Right lobe of liver (tissue), 6 donors: ENCODE results near the gene HCRT. TPM values are rescaled to one million over a fixed set of nuclear protein-coding genes. Genes with fewer than 3 reads are reported as not detected.

Experiments used
- ATAC-seq, 4 donors: fragments of 200-7000 bp; cut with Tn5 transposase; one replicate each; pipeline ENCODE4 v1.9.1; 2020; ENCODE audit warnings: mild to moderate bottlenecking in 4 of 4, moderate library complexity in 4 of 4
- DNase-seq, 3 donors: peaks; one replicate each; pipeline ENCODE4 v3.0.0-alpha.2; 2020
- H3K27ac ChIP-seq, 3 donors: fragments of 200-600 bp; one replicate each; pipeline ENCODE4 v1.8.0; 2022
- H3K27me3 ChIP-seq, 2 donors: fragments of 200-600 bp; one replicate each; pipeline ENCODE4 v1.8.0; 2022
- H3K36me3 ChIP-seq, 4 donors: fragments of 200-600 bp; sonication (generic) in 1 of 4; one replicate each; pipeline versions ENCODE4 v1.5.1 to v1.8.0; 2017 to 2022; ENCODE audit warnings: control low read depth in 1 of 4
- H3K4me1 ChIP-seq, 4 donors: fragments of 200-600 bp; sonication (generic) in 1 of 4; one replicate each; pipeline versions ENCODE4 v1.5.1 to v1.8.0; 2017 to 2022; ENCODE audit warnings: control low read depth in 1 of 4
- H3K4me3 ChIP-seq, 3 donors: fragments of 200-600 bp; one replicate each; pipeline ENCODE4 v1.8.0; 2022
- H3K9me3 ChIP-seq, 4 donors: fragments of 200-600 bp; sonication (generic) in 1 of 4; one replicate each; pipeline versions ENCODE4 v1.5.1 to v1.8.0; 2017 to 2022; ENCODE audit warnings: control low read depth in 1 of 4
- POLR2A ChIP-seq: fragments of 450-650 bp; IDR thresholded peaks from one replicate; pipeline ENCODE4 v1.6.1; 2017; ENCODE audit warnings: antibody characterized with exemption, mild to moderate bottlenecking
- WGBS: methylation state at CpG from one replicate; pipeline ENCODE4 v1.1.6; 2018; ENCODE audit warnings: low coverage, low lambda C conversion rate; ENCODE audit not compliant: insufficient coverage; ENCODE audit errors: missing lambda C conversion rate; 5-methylcytosine and 5-hydroxymethylcytosine counted together
- intact Hi-C, 2 donors: fragments of 100-400 bp; cut with DNase I; formaldehyde crosslinking; loops; one replicate each; pipeline versions ENCODE4 v1.11.2 to v1.14.1; 2022
- total RNA-seq, 6 experiments: library from RNA; depleted of rRNA in 2 of 6; stranded (reverse); fragments of >200 nt in 2 of 6; fragmentation: NEBNext Ultra II Directional in 3 of 6; extraction: Animal tissue kit (Norgen Biotek cat#: 25700) in 3 of 6; gene quantifications; one replicate each; pipeline versions ENCODE4 v1.1.0 to v1.2.4, GENCODE V29; 2016 to 2023
- TF ChIP-seq, protein P1 (sequence below), 4 donors: fragments of 200-600 bp in 3 of 4; fragments of 450-650 bp in 1 of 4; IDR thresholded peaks; one replicate each; pipeline versions ENCODE4 v1.5.1 to v1.8.0; 2016 to 2022; ENCODE audit warnings: antibody characterized with exemption in 4 of 4, mild to moderate bottlenecking in 2 of 4
- donor health status: DM: no; HTN: yes; CAD: no.
- donor health status: DM: no; HTN: no; CAD: no.
- donor health status: DM: no; HTN: no; CAD: no.
- donor health status: DM: no; HTN: yes; CAD: no.
- donor health status: DM: no; HTN: yes; CAD: no.

Gene HCRT
- total RNA-seq, 6 experiments from 2014 or later, result not detected

DNA sequence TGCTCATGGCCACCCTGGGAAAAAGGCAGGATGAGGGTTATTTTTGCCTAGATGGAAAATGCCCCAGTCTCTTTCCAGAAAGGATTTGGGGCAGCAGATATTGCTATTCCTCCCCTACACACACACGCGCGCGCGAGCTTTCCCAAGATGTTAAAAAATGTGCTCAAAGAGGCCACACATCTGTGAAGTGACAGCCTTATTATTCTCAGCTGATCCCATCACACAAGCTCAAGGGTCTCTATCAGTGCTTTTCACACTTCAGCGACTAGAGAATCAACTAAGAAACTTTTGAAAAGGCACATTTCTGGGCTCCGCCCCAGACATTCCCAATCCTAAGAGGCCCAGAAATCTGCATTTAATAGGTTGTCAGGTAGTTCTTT is 24.7 kb downstream of the HCRT start:
- Histone ChIP-seq H3K9me3 (no peaks in the 10 kb centered on the region), H3K27me3 (no peaks in the 10 kb centered on the region), H3K36me3 (no peaks in the 10 kb centered on the region), H3K4me1 (no peaks in the 10 kb centered on the region), H3K4me3 (no peak overlapping the region), H3K27ac (no peak overlapping the region)
- no peak for TF ChIP-seq POLR2A
- TF ChIP-seq, protein P1, sequence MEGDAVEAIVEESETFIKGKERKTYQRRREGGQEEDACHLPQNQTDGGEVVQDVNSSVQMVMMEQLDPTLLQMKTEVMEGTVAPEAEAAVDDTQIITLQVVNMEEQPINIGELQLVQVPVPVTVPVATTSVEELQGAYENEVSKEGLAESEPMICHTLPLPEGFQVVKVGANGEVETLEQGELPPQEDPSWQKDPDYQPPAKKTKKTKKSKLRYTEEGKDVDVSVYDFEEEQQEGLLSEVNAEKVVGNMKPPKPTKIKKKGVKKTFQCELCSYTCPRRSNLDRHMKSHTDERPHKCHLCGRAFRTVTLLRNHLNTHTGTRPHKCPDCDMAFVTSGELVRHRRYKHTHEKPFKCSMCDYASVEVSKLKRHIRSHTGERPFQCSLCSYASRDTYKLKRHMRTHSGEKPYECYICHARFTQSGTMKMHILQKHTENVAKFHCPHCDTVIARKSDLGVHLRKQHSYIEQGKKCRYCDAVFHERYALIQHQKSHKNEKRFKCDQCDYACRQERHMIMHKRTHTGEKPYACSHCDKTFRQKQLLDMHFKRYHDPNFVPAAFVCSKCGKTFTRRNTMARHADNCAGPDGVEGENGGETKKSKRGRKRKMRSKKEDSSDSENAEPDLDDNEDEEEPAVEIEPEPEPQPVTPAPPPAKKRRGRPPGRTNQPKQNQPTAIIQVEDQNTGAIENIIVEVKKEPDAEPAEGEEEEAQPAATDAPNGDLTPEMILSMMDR (IDR thresholded peaks at IDR 0.05), result no peak
- WGBS, result 90% methylated on average over 7 of the region's 7 CpGs
- intact Hi-C loops, result no loop called here
- DNase-seq, result no peak
- ATAC-seq, result no peak

DNA sequence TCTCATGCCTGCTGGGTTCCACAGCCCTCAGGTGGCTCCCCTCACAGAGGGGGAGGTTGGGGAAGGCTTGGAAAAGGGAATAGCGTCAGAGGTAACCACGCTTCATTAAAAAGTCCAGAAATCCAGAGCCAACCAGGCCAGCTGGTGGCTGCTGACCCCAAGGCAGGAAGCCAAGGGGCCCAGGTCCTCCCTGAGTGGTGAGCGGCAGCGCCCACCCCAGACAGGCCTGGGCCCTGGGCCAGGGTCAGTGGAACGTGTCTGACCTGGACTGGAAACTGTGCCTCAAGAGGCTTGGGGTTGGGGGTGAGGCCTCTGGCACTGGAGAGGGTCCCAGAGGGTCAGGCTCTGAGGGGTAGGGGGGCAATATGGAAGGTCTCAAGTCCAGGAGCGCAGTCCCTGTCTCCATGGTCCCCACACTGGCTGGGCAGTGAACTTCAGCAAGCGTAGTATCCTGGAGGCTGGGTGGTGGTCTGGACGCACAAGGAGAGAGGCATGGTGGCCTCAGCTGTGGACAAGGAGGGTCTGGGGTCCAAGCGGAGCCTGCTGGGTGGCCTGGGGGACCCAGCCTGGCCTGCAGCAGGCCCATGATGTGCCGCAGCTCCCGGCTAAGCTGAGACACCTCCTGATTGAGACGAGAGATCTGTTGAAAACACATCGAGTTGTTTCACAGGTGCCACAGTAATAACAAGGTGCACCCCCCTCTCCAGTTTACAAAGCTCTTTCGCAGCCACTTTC is 25.3 kb downstream of the HCRT start:
- intact Hi-C loops, result no loop called here
- no peaks in the 10 kb centered on the region for H3K27me3 ChIP-seq
- 60% methylated on average over 5 of the region's 14 CpGs for WGBS
- ATAC-seq (no peak), DNase-seq (no peak)
- H3K27ac ChIP-seq, result no peak overlapping the region
- no peaks in the 10 kb centered on the region for H3K9me3 ChIP-seq
- H3K4me1 ChIP-seq, result no peaks in the 10 kb centered on the region
- H3K4me3 ChIP-seq, result no peak overlapping the region
- TF ChIP-seq, protein P1 (IDR thresholded peaks at IDR 0.05), result no peak
- no peak for TF ChIP-seq POLR2A
- no peaks in the 10 kb centered on the region for H3K36me3 ChIP-seq

DNA sequence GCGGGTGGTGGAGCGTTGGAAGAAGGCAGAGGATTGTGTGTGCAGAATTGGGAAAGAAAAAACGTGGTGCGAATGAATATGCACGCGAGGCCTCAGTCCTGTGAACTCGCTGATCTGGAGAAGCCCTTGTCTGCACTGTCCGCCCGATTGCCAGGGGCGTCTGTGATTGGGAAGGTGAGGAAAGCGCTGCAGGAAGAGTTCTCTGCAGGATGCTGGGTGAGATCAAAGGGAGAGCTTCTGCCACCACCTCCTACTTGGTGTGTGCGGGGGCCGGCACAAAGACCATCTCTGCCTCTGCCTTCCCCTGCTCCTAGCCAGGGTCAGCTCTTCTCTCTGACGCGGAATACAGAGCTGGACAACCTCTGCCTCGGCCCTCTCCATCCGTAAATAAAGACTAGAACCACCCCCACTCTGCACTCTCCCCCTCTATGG is 29.6 kb downstream of the HCRT start:
- Histone ChIP-seq H3K4me3 (peak overlapping the region; percentile 95 to 99 (median 99)), H3K9me3 (no peaks in the 10 kb centered on the region), H3K27ac (no peak overlapping the region), H3K36me3 (no peaks in the 10 kb centered on the region), H3K27me3 (no peaks in the 10 kb centered on the region), H3K4me1 (peaks cover 0 to 16% (median 5%) of the 10 kb centered on the region in 4 donors)
- intact Hi-C loops, result no loop called here
- 34% methylated on average over 12 of the region's 17 CpGs for WGBS
- DNase-seq (no peak), ATAC-seq (no peak)
- TF ChIP-seq POLR2A, result no peak

DNA sequence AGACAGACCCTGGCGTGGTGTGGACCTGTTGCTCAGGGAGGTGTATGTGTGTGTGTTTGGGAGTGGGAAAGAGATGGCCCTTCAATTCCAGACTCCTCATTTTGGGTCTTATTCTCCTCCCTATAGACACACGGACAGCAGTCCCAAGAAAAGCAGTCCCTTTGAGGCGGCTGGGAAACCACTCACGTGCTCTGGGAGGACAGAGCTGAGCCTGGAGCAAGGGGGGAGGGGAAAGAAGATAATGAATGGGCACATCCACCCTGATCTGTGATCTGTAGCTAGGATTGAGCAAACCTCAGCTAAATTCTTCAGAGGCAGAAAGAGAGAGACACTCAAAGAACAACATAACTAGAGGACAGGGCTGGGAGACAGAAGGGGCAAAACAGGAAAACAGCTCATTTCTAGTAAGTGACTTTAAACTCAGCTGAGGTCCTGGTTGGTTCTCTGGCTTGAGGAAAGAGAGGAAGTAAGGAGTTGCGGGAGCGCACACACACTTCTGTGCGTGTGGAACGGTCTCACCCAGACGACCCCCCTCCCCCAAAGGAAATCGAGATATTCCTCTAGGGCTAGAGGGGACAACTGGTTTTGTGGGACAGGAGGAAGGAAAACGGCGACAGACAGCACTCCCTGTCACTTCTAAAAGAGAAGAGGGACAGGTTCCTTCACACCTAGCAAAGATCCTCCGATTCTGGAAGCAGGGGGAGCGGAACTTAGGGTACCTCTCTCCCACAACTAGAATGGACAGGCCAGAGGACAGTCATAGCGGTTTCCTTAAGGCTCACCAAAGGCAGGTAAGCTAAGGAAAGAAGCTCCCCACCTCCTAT is 31.1 kb downstream of the HCRT start:
- no peaks in the 10 kb centered on the region for H3K9me3 ChIP-seq
- peak in 3 of 4 donors; percentile 4 to 24 (median 8) for ATAC-seq
- H3K36me3 ChIP-seq, result no peaks in the 10 kb centered on the region
- peak overlapping the region; percentile 95 to 99 (median 99) for H3K4me3 ChIP-seq
- no peaks in the 10 kb centered on the region for H3K27me3 ChIP-seq
- TF ChIP-seq POLR2A, result no peak
- TF ChIP-seq, protein P1 (IDR thresholded peaks at IDR 0.05), result no peak
- peak overlapping the region; percentile 69 to 82 (median 79) for H3K27ac ChIP-seq
- 6% methylated on average over 12 of the region's 15 CpGs for WGBS
- DNase-seq, result no peak
- intact Hi-C loops, result no loop called here
- peaks cover 0 to 20% (median 5%) of the 10 kb centered on the region in 4 donors for H3K4me1 ChIP-seq
